GM18858 (cell line): Measurements from ENCODE around the gene C20orf204.

Experiments
- ATAC-seq: cut with Tn5 transposase; IDR thresholded peaks from one replicate; pipeline ENCODE4 v1.9.1; 2021; ENCODE audit not compliant: unreplicated experiment

Gene C20orf204

GRCh38 chr20:64070244-64070993 lies 34.4 kb downstream of the C20orf204 start:
- ATAC-seq = no peak

- no peak for ATAC-seq
Observed at GRCh38 chr20:64071341-64072332, 35.7 kb downstream of the C20orf204 start.

GRCh38 chr20:64072498-64073063 lies 36.6 kb downstream of the C20orf204 start:
- no peak for ATAC-seq

- ATAC-seq = no peak
Observed at GRCh38 chr20:64073476-64074183, 37.6 kb downstream of the C20orf204 start.

- no peak for ATAC-seq
Observed at GRCh38 chr20:64074184-64074789, 38.3 kb downstream of the C20orf204 start.

- ATAC-seq = no peak
Observed at GRCh38 chr20:64074963-64075362, 39.0 kb downstream of the C20orf204 start.

- no peak for ATAC-seq
Observed at GRCh38 chr20:64075556-64075955, 39.6 kb downstream of the C20orf204 start.

- ATAC-seq = no peak
Observed at GRCh38 chr20:64076061-64076997, 40.3 kb downstream of the C20orf204 start.

- no peak for ATAC-seq
Observed at GRCh38 chr20:64077094-64077493, 41.1 kb downstream of the C20orf204 start.

- ATAC-seq = no peak
Observed at GRCh38 chr20:64077541-64077875, 41.5 kb downstream of the C20orf204 start.

- ATAC-seq = no peak
Observed at GRCh38 chr20:64077876-64078551, 42.0 kb downstream of the C20orf204 start.

GRCh38 chr20:64078934-64079272 lies 42.9 kb downstream of the C20orf204 start:
- ATAC-seq = no peak

- peak; percentile 29 for ATAC-seq
Observed at GRCh38 chr20:64079273-64080012, 43.5 kb downstream of the C20orf204 start, which contains the start of gene RGS19. Gene RGS19 (minus strand): TSS chr20:64079518. CDS start chr20:64076886, 2,632 bp downstream.

GRCh38 chr20:64080013-64080812 lies 44.2 kb downstream of the C20orf204 start, which contains the start of gene OPRL1:
Gene OPRL1 (plus strand): TSS chr20:64080082. CDS start chr20:64092721, 12,639 bp downstream.
- ATAC-seq = no peak

- no peak for ATAC-seq
Observed at GRCh38 chr20:64080813-64081623, 45.0 kb downstream of the C20orf204 start.

- ATAC-seq = no peak
Observed at GRCh38 chr20:64081624-64081964, 45.6 kb downstream of the C20orf204 start.
